VCaP (cell line): ENCODE data around the gene CTDSP2.

ENCODE experiments used
- H3K27ac ChIP-seq: fragments of 450-650 bp; 2 replicates; pipeline ENCODE4 v1.5.1; 2017
- TF ChIP-seq, protein P1 (sequence below): fragments of 450-650 bp; conservative IDR thresholded peaks from 2 replicates; pipeline ENCODE4 v1.5.1; 2017; ENCODE audit warnings: mild to moderate bottlenecking, moderate library complexity

CTDSP2 gene

DNA sequence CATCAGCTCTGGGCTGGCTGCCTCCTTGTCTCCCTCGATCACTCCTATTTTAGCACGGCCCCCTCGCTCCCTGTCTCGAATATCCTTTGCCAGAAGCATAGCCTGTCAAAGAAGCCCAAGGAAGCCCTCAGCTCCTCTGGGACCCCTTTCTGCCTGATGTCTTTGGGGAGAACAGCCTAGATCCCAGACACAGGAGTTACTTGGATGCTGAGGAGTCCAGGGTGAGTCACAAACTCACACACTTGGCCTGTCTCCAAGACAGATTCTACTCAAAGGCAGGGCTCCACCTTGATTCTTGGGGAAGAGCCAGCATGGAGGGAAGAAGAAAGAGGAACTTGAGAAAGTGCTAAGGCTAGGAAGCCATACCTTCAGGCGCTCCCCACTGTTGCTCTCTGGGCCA is 36.1 kb downstream of the CTDSP2 start:
- TF ChIP-seq, protein P1, sequence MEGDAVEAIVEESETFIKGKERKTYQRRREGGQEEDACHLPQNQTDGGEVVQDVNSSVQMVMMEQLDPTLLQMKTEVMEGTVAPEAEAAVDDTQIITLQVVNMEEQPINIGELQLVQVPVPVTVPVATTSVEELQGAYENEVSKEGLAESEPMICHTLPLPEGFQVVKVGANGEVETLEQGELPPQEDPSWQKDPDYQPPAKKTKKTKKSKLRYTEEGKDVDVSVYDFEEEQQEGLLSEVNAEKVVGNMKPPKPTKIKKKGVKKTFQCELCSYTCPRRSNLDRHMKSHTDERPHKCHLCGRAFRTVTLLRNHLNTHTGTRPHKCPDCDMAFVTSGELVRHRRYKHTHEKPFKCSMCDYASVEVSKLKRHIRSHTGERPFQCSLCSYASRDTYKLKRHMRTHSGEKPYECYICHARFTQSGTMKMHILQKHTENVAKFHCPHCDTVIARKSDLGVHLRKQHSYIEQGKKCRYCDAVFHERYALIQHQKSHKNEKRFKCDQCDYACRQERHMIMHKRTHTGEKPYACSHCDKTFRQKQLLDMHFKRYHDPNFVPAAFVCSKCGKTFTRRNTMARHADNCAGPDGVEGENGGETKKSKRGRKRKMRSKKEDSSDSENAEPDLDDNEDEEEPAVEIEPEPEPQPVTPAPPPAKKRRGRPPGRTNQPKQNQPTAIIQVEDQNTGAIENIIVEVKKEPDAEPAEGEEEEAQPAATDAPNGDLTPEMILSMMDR, result no peak
- no peak overlapping the region for H3K27ac ChIP-seq

DNA sequence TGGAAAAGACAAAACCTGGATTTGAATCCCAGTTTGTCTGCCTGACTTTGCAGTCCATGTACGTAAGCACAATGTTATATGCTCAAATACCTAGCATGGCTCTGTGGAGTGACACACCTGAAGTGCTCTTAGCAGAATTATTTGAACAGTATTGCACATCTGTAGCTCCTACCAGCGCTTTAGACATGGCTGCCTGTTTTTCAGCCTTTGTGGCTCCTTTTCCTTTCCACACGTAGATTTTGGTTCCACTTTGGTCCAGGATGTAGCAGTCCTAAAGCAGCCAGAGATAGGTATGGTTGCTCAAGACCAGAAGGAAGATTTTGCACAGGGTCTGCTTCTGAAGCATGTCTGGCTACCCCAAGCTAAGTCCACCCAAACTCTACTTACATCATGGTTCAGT is 37.1 kb downstream of the CTDSP2 start:
- no peak overlapping the region for H3K27ac ChIP-seq
- TF ChIP-seq, protein P1, result no peak

DNA sequence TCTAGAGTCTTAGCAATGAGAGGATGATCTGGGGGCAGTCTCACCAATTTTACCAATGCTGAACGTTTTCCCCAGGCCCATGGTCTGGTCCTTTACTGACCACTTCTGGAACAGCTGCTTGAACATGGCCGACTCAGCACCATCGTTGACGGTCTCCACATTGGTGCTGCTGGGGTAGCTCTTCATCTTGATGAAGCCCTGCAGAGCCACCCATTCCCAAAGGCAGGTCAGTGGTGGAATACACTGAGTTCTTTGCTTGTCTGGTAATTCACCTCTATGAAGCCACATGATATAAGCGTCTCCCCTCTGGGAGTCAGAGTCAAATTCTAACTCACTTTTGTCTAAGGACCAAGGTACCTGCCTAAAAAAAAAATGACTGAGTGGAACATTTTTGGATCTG is 38.2 kb downstream of the CTDSP2 start:
- H3K27ac ChIP-seq, result no peak overlapping the region
- TF ChIP-seq, protein P1, result no peak

DNA sequence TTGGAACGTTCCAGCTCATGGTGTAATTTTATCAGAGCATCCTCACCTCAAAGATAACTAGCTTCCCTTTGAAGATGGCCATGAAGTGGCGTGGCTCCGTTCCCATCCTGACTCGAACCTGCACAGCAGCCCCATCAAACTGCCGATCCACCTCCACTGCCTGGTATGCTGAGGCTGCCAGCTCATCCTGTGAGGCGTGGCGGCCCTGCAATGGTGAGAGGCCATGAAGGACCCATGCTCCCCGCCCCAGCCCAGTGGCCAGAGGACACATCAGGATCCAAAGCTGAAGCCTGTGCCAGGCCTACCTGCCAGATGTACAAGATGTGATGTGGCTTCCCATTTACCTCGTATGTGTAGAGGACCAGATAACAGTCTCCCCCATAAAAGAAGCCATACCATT is 39.2 kb downstream of the CTDSP2 start:
- TF ChIP-seq, protein P1, result no peak
- H3K27ac ChIP-seq, result no peak overlapping the region

DNA sequence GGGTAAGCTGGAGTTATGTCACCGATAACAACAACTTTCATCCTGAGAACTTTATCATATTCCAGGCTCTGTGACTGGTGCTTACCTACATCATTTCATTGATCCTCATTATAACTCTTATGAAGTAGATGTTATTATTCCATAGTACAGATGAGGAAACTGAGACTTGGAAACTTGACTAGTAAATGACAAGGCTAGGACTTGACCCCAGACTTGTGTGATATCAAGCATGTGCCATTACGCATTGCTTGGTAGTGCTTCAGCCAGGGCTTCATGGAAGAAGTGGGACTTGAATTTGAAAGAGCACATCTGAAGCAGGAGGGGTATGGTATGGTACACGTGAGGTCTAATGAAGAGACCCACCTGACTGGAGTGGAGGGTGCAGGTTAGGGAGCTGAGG is 39.9 kb downstream of the CTDSP2 start:
- H3K27ac ChIP-seq, result no peak overlapping the region
- TF ChIP-seq, protein P1, result no peak

DNA sequence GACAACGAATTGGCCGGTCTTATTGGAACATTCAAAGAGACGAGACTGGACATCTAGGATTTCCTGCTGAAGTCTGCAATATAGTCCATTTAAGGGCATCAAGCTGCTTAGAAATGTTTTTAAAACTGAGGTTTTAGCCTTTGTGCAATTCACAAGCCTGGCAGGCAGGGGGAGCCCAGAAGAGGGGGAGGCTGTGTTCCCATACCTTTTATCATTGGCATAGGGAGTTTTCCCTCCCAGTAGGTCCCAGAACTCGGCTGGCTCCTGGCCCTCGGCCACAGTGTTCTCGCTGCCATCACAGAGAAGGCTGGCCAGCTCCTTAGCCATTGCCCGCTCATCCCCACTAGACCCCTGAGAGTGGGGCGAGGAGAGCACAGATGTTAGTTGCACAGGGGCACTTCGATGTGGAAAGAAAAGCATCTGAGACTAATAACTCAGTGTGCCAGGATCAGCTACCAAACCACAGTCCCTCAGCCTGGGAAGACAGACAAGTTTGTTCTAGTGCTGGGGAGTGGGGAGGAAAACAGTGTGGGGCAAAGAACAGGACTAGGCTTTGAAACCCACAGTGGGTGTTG is 43.1 kb downstream of the CTDSP2 start:
- TF ChIP-seq, protein P1, result peak; percentile 89
- peak overlapping the region; percentile 37 for H3K27ac ChIP-seq

DNA sequence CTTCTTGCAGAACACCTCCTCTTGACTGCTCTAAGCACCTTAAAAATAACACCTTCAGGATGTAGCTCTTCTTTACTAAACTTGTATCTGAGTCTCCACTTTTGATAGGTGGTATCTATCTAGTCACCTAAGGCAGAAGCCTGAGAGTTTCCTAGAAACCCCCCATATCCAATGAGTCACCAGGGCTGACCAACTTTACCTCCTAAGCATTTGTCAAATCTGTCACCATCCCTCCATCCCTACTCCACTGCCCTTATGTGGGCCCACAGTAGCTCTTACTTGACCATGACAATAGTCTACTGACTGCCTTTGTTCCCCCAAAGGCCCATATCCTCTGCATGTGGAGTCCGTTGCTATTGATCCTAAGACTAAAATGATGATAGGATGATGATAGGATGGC is 43.9 kb downstream of the CTDSP2 start:
- peak overlapping the region; percentile 37; the same call in 1 of the 2 replicates for H3K27ac ChIP-seq
- TF ChIP-seq, protein P1, result no peak

DNA sequence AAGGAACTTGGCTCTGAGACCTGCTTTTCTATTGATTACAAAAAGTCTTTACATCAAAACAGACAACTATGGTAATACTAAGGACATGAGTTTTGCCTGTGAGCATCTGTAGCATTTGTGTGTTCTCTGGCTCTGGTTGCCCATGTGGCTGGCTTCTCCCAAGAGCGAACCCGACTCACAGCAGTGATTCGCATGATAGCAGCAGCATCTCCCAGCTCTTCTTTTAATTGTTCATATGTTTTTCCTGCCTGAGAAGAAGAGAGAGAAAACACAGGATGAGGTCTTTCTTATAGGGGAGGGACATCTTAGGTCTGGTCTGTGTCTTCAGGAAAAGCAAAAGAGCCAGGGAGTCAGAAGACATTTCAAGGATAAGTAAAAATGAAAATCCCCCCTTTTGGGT is 45.6 kb downstream of the CTDSP2 start:
- TF ChIP-seq, protein P1, result no peak
- no peak overlapping the region for H3K27ac ChIP-seq
